Small intestine (tissue), 7 donors: ENCODE measurements around the gene SRRD. TPM values are rescaled to one million over a fixed set of nuclear protein-coding genes. Genes with fewer than 3 reads are reported as not detected.

Experiments used
- DNase-seq, 2 donors: peaks; one replicate each; pipeline versions ENCODE4 v3.0.0 to v3.0.0-alpha.2; 2013
- FAIRE-seq: peaks from 2 replicates; lab custom pipeline; 2012; peaks lifted over from hg19 to GRCh38; lab: Jason Lieb, UNC
- H3K27ac ChIP-seq, 3 donors: one replicate each; pipeline ENCODE4 v1.5.1; 2013; ENCODE audit warnings: low read length in 2 of 3, mild to moderate bottlenecking in 2 of 3, control low read depth in 1 of 3, inconsistent platforms in 1 of 3, low read depth in 1 of 3, moderate library complexity in 1 of 3
- H3K27me3 ChIP-seq, 3 donors: one replicate each; pipeline ENCODE4 v1.6.1; 2013; ENCODE audit warnings: low read length in 3 of 3, inconsistent platforms in 1 of 3; ENCODE audit not compliant: control insufficient read depth in 3 of 3, insufficient read depth in 3 of 3
- H3K36me3 ChIP-seq, 3 donors: one replicate each; pipeline ENCODE4 v1.6.1; 2013; ENCODE audit warnings: low read length in 3 of 3, inconsistent platforms in 1 of 3, low read depth in 1 of 3, mild to moderate bottlenecking in 1 of 3, moderate library complexity in 1 of 3; ENCODE audit not compliant: control insufficient read depth in 3 of 3, insufficient read depth in 2 of 3
- H3K4me1 ChIP-seq, 3 donors: one replicate each; pipeline ENCODE4 v1.6.1; 2013; ENCODE audit warnings: low read length in 2 of 3, inconsistent platforms in 1 of 3, low read depth in 1 of 3, mild to moderate bottlenecking in 1 of 3, moderate library complexity in 1 of 3; ENCODE audit not compliant: control insufficient read depth in 3 of 3, insufficient read depth in 2 of 3
- H3K4me3 ChIP-seq, 3 donors: one replicate each; pipeline ENCODE4 v1.5.1; 2013; ENCODE audit warnings: low read length in 3 of 3, control low read depth in 1 of 3, inconsistent platforms in 1 of 3, low read depth in 1 of 3, mild to moderate bottlenecking in 1 of 3, moderate library complexity in 1 of 3
- H3K9me3 ChIP-seq, 2 donors: one replicate each; pipeline ENCODE4 v1.6.1; 2013; ENCODE audit warnings: low read depth in 1 of 2, low read length in 1 of 2; ENCODE audit not compliant: control insufficient read depth in 2 of 2, insufficient read depth in 1 of 2
- WGBS, 3 donors: extraction: QIAGEN DNeasy Blood & Tissue Kit; methylation state at CpG; one replicate each; pipeline ENCODE4 v1.1.7; 2013; 5-methylcytosine and 5-hydroxymethylcytosine counted together
- polyA plus RNA-seq, 4 donors: library from polyadenylated mRNA; stranded (reverse) in 3 of 4; unstranded in 1 of 4; fragments of 200-250 nt in 3 of 4; fragments of 120-200 nt in 1 of 4; gene quantifications; one replicate each; pipeline versions ENCODE4 v1.2.1 to v1.2.3, GENCODE V29; 2013
- donor health status: healthy with polysubstance abuse.
- donor health status: control.
- donor health status: control.
- donor health status: Bipolar disorder and iron deficiency.
- donor health status: healthy.

Gene SRRD
- polyA plus RNA-seq, 4 donors, result 9.2 to 18.0 (median 13.5) TPM

GRCh38 chr22:26481112-26481693, 2.5 kb upstream of the SRRD start:
- FAIRE-seq (no peak), DNase-seq (no peak)
- Histone ChIP-seq H3K4me3 (no peak overlapping the region), H3K27ac (no peak overlapping the region), H3K9me3 (no peaks in the 10 kb centered on the region), H3K4me1 (peaks cover 5 to 39% (median 22%) of the 10 kb centered on the region in 3 donors), H3K36me3 (peaks cover 0 to 12% (median 0%) of the 10 kb centered on the region in 3 donors), H3K27me3 (no peaks in the 10 kb centered on the region)
- WGBS, 3 donors, result 61 to 68% (median 67%) methylated on average over 6 of the region's 6 CpGs

DNA sequence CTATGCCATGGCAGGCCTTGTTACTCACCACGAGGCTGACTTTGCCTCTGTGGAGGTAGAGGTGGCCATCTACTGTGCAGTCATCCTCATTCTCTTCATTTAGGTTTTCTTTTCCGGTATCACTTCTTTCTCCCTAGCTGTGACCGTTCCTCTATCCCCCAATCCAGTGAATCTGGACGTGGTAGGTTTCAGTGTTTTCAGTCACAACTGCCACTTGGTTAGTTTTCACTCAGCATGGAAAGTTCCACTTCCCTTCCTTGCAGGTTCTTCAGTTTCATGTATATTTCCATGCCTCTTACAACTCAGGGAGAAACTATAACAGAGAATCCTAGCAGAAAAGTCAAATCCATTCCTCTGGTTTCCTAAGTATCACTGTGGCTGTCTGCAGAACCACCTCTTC, 2.0 kb upstream of the SRRD start:
- H3K4me1 ChIP-seq, result peaks cover 5 to 39% (median 22%) of the 10 kb centered on the region in 3 donors
- H3K36me3 ChIP-seq, result peaks cover 0 to 11% (median 0%) of the 10 kb centered on the region in 3 donors

DNA sequence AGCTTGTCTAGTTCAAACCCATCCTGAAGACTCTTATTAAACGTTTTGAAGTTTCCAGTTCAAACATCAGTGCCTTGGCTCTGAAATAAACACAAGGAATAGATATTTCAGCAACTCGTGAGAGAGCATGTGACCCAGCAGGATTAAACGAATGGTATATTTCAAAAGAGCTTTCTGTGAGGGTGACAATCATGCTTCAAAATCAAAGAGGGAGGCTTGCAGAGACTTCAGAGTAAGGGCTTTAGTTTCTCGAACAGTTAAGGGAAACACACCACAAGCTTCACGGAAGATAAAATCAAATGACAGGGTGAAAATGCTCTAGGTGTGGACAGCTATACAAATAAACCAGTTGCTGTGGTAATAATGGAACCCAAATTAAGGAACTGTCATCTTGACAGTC, 1.5 kb upstream of the SRRD start:
- FAIRE-seq, result no peak
- H3K4me1 ChIP-seq, result peaks cover 5 to 39% (median 22%) of the 10 kb centered on the region in 3 donors
- no peaks in the 10 kb centered on the region for H3K9me3 ChIP-seq
- H3K27ac ChIP-seq, result peak overlapping the region in 1 of 3 donors; percentile 97
- 37 to 45% (median 38%) methylated on average over 5 of the region's 5 CpGs for WGBS, 3 donors
- peak in 1 of 2 donors; percentile 34 for DNase-seq
- H3K27me3 ChIP-seq, result no peaks in the 10 kb centered on the region
- peaks cover 0 to 13% (median 0%) of the 10 kb centered on the region in 3 donors for H3K36me3 ChIP-seq
- H3K4me3 ChIP-seq, result peak overlapping the region in 1 of 3 donors; percentile 9

More for the DNA sequence above, 2.0 kb upstream of the SRRD start:
- peak overlapping the region in 1 of 3 donors; percentile 9 for H3K4me3 ChIP-seq
- DNase-seq, result no peak
- peak overlapping the region in 1 of 3 donors; percentile 97 for H3K27ac ChIP-seq
- 60 to 73% (median 69%) methylated on average over 4 of the region's 4 CpGs for WGBS, 3 donors
- FAIRE-seq, result no peak
- no peaks in the 10 kb centered on the region for H3K27me3 ChIP-seq
- H3K9me3 ChIP-seq, result no peaks in the 10 kb centered on the region

DNA sequence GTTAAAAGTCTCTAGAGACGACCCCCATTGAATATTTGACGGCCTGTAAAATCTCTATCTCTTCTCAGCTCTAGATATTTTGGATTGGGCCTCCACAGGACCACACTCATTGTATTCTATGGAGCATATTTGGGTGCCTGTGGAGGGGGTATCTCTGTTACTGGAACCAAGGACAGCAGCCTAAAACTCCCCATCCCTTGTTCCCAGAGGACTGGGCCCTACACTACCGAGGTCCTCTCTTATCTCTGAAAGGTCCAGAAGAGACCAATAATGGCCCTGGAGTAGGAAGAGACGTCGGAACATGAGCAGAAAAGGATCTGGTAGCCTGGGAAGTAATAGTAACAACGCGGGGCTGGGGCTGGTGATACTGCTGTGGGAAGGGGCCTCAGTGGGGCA, 636 bp upstream of the SRRD start:
- Histone ChIP-seq H3K4me1 (peaks cover 5 to 39% (median 22%) of the 10 kb centered on the region in 3 donors), H3K27ac (peak overlapping the region; percentile 90 to 97 (median 96)), H3K36me3 (peaks cover under 1 to 18% (median 3%) of the 10 kb centered on the region in 3 donors), H3K27me3 (no peaks in the 10 kb centered on the region), H3K9me3 (no peaks in the 10 kb centered on the region), H3K4me3 (peak overlapping the region; percentile 62 to 100 (median 82))
- FAIRE-seq (no peak), DNase-seq (peak in 1 of 2 donors; percentile 15)
- 6 to 8% (median 8%) methylated on average over 7 of the region's 7 CpGs for WGBS, 3 donors

- Histone ChIP-seq H3K36me3 (peaks cover 3 to 25% (median 7%) of the 10 kb centered on the region in 3 donors), H3K9me3 (no peaks in the 10 kb centered on the region), H3K27ac (peak overlapping the region; percentile 76 to 96 (median 90)), H3K4me3 (peak overlapping the region; percentile 62 to 85 (median 82)), H3K27me3 (no peaks in the 10 kb centered on the region), H3K4me1 (peaks cover 5 to 34% (median 15%) of the 10 kb centered on the region in 3 donors)
- FAIRE-seq (no peak), DNase-seq (no peak)
- WGBS, 3 donors, result 4 to 5% (median 4%) methylated on average over 6 of the region's 6 CpGs
Measured at GRCh38 chr22:26484360-26484706, 656 bp downstream of the SRRD start.

DNA sequence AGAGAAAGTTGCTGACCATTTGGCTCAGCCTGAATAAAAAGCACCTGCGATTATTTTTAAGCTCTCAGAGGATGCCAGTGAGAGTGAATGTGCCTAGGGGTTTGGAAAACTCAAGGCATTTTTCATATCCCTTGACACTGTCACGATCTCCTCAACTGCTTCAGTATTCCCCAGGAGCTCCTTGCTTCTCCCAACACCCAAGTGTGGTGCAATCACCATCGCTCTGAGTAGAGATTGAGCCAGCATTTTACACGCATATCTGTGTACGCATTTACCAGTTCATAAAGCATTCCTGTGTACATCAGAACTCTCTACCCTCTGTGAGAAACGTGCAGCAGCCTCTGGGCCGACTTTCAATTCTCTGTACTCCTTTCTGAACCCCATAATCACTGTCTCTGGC, 1.3 kb downstream of the SRRD start:
- Histone ChIP-seq H3K36me3 (peaks cover 3 to 29% (median 9%) of the 10 kb centered on the region in 3 donors), H3K27ac (no peak overlapping the region), H3K27me3 (no peaks in the 10 kb centered on the region), H3K9me3 (no peaks in the 10 kb centered on the region), H3K4me1 (peaks cover 5 to 36% (median 12%) of the 10 kb centered on the region in 3 donors), H3K4me3 (no peak overlapping the region)
- FAIRE-seq (no peak), DNase-seq (peak in 1 of 2 donors; percentile 17)
- WGBS, 3 donors, result 42 to 64% (median 51%) methylated on average over 7 of the region's 7 CpGs

DNA sequence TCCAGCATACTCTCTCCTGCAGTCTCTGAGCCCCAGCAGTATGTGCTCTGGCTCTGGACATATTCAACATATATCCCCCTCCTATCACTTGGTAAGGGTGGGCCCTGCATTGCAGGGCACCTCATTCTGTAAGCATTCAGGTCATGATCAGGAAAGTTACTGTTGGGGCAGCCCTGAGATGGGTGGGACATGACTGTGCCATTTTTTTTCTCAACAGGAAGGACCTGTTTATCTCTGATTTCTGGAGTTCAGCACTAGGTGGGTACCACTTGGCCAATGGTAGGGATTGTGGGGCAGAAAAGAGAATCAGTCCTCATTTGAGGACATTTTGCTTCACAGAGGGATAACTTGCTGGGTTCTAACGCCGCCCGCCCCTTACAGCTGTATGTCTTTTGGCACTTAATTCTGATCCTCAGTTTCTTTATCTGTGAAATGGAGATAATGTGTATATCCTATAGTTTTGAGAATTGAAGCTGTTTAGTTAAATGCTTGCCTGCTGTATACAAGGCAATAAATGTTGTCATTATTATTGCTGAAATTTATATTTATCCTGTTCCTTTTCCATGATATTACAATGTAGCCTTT, 2.2 kb downstream of the SRRD start:
- WGBS, 3 donors, result 62 to 78% (median 76%) methylated on average over 3 of the region's 3 CpGs
- DNase-seq, result no peak
- Histone ChIP-seq H3K27me3 (no peaks in the 10 kb centered on the region), H3K36me3 (peaks cover 3 to 26% (median 13%) of the 10 kb centered on the region in 3 donors), H3K27ac (no peak overlapping the region), H3K4me1 (peaks cover 2 to 29% (median 12%) of the 10 kb centered on the region in 3 donors), H3K4me3 (no peak overlapping the region), H3K9me3 (no peaks in the 10 kb centered on the region)
- no peak for FAIRE-seq

DNA sequence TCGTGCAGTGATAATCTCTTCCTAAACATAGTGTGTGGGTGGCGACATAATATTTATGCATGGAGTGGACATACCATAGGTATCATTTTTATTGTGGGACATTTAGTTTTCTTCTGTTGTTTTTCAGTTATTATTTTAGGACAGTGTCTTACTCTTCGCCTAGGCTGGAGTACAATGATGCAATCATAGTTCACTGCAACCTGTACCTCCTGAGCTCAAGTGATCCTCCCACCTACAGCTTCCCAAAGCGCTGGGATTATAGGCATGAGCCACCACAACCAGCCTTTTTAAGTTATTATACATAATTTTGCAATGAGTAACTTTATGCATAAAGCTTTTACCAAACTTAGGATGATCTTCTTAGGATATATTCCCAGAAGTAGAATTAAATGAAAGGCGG, 2.7 kb downstream of the SRRD start:
- H3K4me3 ChIP-seq, result no peak overlapping the region
- DNase-seq (no peak), FAIRE-seq (no peak)
- 87 to 93% (median 89%) methylated on average over 5 of the region's 5 CpGs for WGBS, 3 donors
- H3K9me3 ChIP-seq, result no peaks in the 10 kb centered on the region
- H3K36me3 ChIP-seq, result peaks cover 4 to 26% (median 14%) of the 10 kb centered on the region in 3 donors
- H3K4me1 ChIP-seq, result peaks cover 2 to 25% (median 12%) of the 10 kb centered on the region in 3 donors
- no peaks in the 10 kb centered on the region for H3K27me3 ChIP-seq
- H3K27ac ChIP-seq, result no peak overlapping the region
